Epithelial cell of proximal tubule (primary cell): ENCODE results near the gene PPP1CB. TPM values are rescaled to one million over a fixed set of nuclear protein-coding genes. Genes with fewer than 3 reads are reported as not detected.

Experiments used
- DNase-seq: peaks from one replicate; pipeline ENCODE4 v3.0.0-alpha.2; 2011; ENCODE audit warnings: low read depth
- H3K4me3 ChIP-seq: 2 replicates; pipeline ENCODE4 v1.5.1; 2011; ENCODE audit warnings: low read depth, mild to moderate bottlenecking, low read length
- CTCF ChIP-seq: conservative IDR thresholded peaks from 2 replicates; pipeline ENCODE4 v1.5.1; 2012; ENCODE audit warnings: low read depth, mild to moderate bottlenecking, low read length
- total RNA-seq: library from RNA; depleted of rRNA; stranded (reverse); fragments of >200 nt; gene quantifications from 2 replicates; pipeline ENCODE4 v1.2.3, GENCODE V29; 2015

Gene PPP1CB
- total RNA-seq, 1 donor from 2014 or later = 173 TPM

- no peak for DNase-seq
- no peak for TF ChIP-seq CTCF
Measured at GRCh38 chr2:28796620-28797019, 45.0 kb downstream of the PPP1CB start.

DNA sequence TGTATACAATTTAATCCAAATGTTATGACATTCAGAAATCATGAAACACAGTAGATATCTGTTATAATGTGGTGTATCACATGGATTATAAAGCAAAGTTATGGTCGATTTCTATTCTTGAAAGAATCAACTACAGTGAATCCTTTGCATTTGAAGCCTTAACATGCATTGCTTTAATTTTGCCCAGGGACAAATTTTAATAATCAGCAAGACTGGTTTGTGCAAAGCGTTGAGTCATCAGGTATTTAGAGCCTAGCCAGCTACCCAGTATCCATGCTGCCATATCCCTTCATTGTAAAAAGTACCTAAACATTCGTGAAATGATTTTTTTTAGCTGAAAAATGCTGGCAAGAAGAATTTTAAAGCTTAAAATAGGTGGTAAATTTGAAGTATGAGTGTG, 50.1 kb downstream of the PPP1CB start:
- DNase-seq = no peak
- H3K4me3 ChIP-seq = no peak overlapping the region
- TF ChIP-seq CTCF = no peak

More at GRCh38 chr2:28796620-28797019, 45.0 kb downstream of the PPP1CB start:
- H3K4me3 ChIP-seq = no peak overlapping the region

DNA sequence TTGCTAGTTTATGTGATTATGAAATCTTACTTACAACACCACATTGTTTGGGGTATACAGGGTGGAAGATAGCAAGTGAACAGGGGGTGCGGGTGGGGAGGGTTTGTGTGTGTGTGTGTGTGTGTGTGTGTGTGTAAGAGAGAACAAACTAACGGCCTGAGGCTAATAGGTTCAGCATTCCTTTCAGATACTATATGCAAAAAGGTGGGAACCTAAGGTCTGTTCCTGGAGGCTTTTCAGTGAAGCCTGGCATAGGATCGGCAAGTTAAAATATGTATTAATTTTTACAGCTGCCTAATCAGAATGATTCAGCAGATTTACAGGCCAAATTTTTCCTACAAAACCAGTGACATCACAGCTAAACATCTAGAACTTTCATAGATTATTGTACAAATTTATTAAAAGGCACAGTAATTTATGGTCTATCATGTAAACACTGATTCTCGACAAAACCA, 51.4 kb downstream of the PPP1CB start:
- H3K4me3 ChIP-seq = no peak overlapping the region
- no peak for DNase-seq
- TF ChIP-seq CTCF = no peak

GRCh38 chr2:28809927-28810326, 58.3 kb downstream of the PPP1CB start:
- no peak for TF ChIP-seq CTCF
- no peak for DNase-seq
- peak overlapping the region; percentile 51 for H3K4me3 ChIP-seq

DNA sequence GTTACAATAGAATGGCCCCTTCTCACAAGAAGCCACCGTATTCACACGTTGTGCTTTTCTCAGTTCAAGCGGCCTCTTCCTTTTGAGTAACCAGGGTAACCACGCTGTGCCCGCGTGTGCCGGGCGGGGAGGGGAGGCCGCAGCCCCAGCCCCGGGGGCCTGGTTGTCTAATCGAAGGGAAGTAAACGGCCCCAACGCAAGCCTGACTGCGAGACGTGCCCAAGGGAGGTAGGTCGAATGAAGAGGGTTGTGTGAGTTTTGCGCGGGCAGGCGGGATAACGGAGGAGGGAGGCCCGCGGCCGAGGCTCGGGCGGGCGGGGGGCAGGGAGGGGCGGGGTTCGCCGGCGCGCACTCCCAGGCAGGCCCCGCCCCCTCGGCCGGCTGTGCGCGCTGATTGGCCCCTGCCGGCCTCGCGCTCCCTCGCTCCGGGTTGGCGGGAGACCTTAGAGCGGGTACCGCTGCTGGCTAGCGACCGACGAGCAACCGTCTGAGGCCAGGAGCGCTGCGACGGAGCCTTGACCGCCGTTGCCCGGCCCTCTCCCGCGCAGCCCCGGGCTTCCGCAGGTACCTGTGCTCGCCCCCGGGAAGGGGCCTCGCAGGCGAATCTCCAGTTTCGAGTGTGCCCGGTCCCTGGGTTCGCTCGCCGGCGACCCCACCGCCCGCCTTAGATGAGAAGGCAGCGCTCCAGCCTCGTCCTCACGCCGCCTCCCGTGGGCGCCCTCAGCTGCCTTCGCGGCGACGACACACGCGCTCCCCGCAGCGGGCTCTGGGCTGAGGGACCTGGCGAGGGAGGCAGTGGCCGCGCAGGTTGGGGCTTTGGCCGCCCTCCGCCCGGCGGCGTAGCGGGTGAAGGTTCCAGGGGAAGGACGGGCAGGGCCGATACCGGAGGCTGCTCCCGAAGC, 59.0 kb downstream of the PPP1CB start, which contains the start of gene SPDYA:
TSS of gene SPDYA (plus strand) at position 451 of the 902 bp plus-strand sequence. CDS start 5,181 bp downstream, outside the sequence.
- TF ChIP-seq CTCF = no peak
- peak; percentile 3 for DNase-seq
- H3K4me3 ChIP-seq = peak within 1 kb of the TSS; percentile 51

DNA sequence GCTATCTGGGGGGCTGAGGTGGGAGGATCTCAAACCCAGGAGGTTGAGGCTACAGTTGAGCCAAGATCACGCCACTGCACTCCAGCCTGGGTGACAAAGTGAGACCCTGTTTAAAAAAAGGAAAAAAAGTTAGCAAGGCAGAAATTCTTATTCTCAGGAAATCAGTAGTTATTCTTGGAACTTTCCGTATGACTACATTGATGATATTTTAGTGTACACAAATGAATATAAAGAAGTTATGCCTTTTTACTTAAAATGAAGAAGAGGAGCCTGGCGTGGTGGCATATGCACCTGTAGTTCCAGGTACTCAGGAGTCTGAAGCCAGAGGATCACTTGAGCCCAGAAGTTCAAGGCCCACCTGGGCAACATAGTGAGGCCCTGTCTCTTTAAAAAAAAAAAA, 66.4 kb downstream of the PPP1CB start:
- no peak for DNase-seq
- no peak overlapping the region for H3K4me3 ChIP-seq
- TF ChIP-seq CTCF = no peak
